T47D (cell line): Measurements from ENCODE around the gene DCHS1.

Experiments
- DNase-seq, 2 experiments: peaks; one replicate each; pipeline versions ENCODE4 v3.0.0 to v3.0.0-alpha.2; 2011 to 2012; ENCODE audit warnings: low read depth in 1 of 2, low spot score in 1 of 2
- JUND ChIP-seq: IDR thresholded peaks from 2 replicates; pipeline ENCODE4 v1.6.1; 2012; ENCODE audit warnings: low read depth
- in situ Hi-C: cut with HindIII; loops from 2 replicates; pipeline ENCODE4 v1.10.0; 2016; ENCODE audit warnings: low sequenced_read_pairs, low pct_unique_long_range_greater_than_20kb

Gene DCHS1

DNA sequence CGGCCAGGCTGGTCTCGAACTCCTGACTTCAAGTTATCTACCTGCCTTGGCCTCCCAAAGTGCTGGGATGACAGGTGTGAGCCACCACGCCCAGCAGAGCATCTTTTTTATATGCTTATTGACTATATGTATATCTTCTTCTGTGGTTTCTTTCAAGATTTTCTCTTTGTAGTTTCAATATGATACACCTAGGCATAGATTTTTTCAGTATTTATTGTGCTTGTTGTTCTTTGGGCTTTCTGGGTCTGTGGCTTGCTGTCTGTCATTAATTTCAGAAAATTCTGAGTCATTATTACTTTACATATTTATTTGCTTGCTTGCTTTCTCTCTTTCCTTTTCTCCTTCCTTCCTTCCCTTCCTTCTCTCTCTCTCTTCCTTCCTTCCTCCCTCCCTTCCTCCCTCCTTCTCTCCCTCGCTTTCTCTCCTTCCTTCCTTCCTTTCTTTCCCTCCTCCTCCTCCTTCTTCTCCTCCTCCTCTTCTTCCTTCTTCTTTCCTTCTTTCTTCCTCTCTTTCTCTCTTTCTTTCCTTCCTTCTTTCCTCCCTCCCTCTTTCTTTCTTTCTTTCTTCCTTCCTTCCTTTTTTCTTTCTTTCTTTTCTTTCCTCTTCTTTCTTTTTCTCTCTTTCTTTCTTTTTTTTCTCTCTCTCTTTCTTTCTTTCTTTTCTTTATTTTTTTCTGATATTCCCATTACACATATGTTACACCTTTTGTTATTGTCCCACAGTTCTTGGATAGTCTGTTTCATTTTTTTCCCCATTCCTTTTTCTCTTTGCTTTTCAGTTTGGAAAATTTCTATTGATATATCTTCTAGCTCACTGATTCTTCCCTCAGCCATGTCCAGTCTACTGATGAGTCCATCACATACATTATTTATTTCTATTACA, 10.9 kb upstream of the DCHS1 start:
- TF ChIP-seq JUND: no peak
- in situ Hi-C loops: no loop called here
- DNase-seq: no peak

- in situ Hi-C loops: no loop called here
- DNase-seq: no peak
- TF ChIP-seq JUND: no peak
Measured at GRCh38 chr11:6664551-6664950, 8.9 kb upstream of the DCHS1 start.

- in situ Hi-C loops: no loop called here
- no peak for TF ChIP-seq JUND
- DNase-seq: no peak
Measured at GRCh38 chr11:6663794-6664469, 8.3 kb upstream of the DCHS1 start.

DNA sequence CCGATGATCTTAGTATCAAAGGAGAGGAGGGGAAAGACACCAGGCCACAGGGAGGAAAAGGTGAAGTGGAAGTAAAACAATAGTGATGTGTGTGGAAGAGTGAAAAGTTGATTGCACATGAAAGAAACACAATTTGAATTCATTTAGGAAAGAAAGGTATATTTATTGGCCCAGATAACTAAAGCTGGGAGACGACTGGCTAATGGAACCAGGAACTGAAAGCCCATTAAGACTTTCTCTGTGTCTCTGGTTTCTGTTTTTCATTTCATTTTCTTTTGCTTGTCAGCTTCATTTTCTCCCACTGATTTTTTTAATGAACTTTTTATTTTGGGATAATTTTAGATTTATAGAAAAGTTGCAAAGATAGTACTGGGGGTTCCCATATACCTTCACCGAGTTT, 5.1 kb upstream of the DCHS1 start:
- no peak for TF ChIP-seq JUND
- in situ Hi-C loops: no loop called here
- DNase-seq: no peak

DNA sequence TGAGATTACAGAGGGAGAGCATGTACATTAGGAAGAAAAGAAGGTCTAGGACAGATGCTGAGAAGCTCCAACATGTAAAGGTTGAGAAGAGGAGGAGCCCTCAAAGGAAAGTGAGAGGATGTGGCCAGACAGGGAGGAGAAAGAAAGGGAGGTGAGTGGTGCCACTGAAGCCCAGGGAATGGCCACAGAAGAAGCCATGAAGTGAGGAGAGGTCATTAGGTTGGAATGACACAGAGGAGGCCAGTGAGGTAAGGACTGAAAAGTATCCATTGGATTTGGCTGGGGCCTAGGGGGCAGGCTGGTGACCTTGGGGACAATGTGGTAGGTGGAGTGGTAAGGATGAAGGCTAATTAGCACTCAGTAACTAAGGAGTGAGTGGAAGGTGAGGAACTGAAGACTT, 3.0 kb upstream of the DCHS1 start:
- DNase-seq: no peak
- no peak for TF ChIP-seq JUND
- in situ Hi-C loops: no loop called here

GRCh38 chr11:6657346-6657745, 1.7 kb upstream of the DCHS1 start:
- in situ Hi-C loops: no loop called here
- TF ChIP-seq JUND: no peak
- DNase-seq: no peak

GRCh38 chr11:6656936-6657335, 1.3 kb upstream of the DCHS1 start:
- no peak for DNase-seq
- TF ChIP-seq JUND: no peak
- in situ Hi-C loops: no loop called here

DNA sequence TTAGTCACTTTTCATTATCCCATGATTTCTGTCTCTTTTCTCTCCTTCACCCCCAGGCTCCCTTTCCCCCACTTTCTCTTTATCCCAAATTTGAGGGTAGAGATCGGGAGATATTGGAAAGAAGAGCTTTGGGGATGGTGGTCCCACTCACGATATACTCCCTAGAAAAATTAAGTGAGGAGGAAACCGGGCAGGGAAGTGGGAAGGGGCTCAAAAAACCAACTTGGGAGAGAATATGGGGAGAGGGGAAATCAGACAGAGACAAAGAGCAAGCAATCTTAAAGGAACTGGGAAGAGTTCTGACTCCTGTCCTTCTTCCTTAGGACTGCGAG, 941 bp upstream of the DCHS1 start:
- TF ChIP-seq JUND: no peak
- DNase-seq: no peak
- in situ Hi-C loops: no loop called here

DNA sequence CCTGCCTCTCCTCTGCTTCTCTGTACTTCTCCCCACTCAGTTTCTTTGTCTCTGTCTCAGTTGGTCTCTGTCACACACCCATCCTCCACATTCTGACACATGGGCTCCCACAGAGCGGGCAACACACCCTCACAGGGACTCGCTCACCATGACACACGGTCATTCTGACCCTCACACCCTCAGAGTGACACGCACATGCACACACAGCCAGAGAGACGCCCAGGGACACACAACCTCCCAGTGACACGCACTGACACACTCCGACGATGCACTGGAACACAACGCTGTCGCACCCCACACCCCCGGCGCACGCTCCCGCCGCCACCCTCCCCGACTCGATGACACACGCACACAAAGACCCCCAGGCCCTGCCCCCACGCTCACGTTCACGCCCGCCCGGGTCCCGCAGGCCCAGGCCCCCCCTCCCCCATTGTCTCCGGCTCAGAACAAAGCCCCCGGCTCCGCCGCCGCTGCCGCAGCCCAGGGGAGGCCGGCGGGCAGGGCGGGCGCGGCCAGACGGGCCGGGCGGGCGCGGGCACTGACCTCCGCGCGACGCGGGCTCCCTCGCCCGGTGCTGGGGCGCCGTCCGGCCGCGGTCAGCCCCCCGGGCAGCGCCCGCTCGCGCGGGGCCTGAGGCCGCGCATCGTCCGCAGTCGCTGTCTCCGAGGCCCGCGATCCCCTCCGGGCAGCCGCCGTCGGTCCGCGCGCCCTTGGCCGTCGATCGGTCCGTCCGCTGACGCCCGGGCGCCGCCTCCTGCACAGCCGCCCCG, 404 bp downstream of the DCHS1 start:
- in situ Hi-C loops: no loop called here
- no peak for DNase-seq
- TF ChIP-seq JUND: no peak

DNA sequence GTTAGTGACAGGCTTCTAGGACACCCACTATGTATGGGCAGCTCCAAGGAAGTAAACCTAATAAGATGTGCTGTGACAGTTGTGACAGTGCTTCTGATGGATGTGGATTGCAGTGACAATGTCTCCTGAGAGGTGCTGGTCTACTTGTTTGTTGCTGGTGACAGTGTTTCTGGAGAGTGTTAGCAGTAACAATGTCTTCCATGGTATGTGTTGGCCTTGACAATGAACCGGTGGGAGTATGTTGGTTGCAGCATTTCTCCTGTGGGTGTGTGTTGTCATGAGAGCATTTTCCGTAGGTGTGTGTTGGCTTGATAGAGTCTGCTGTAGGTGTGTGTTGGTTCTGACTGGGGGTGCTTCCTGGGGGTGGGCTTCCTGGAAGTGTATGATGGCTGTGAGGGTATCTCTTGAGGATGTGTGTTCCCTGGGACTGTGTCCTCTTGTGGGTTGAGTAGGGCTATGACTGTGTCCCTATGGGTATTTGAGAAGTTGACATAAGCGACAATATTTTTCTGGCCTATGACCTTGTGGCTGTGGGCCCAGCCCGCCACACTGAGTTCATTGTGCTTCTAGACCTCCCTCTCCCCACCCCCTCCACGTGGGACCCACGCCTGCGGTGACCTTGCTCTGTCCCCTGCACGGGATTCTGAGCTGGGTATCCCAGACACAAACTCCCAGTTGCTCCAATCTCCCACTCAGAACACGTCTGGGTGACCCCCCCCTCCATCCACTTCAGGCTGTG, 1.2 kb downstream of the DCHS1 start:
- in situ Hi-C loops: no loop called here
- DNase-seq: no peak
- no peak for TF ChIP-seq JUND

DNA sequence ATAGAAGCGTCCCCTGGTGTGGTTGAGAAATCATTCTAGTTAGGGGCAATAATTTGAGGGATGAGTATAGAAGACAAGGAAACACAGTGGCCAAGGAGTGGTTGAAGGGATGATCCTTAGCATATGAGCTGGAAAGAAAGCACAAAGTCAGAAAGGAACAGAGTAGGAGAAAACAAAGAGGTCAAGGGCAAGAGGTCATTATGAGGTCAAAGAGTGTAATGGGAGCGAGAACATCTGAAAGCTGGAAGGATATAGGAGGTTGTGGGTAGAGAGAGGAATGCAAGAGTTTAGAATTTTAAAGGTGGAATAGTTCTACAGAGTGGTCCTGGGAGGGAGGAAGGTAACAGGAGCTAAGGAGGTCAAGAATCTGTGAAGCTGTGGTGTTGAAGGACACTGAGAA, 2.0 kb downstream of the DCHS1 start:
- TF ChIP-seq JUND: no peak

GRCh38 chr11:6653097-6653496, 2.5 kb downstream of the DCHS1 start:
- DNase-seq: no peak
- in situ Hi-C loops: no loop called here
- TF ChIP-seq JUND: no peak

More for the DNA sequence above, 2.0 kb downstream of the DCHS1 start:
- in situ Hi-C loops: no loop called here
- no peak for DNase-seq
